Measurements from ENCODE around the gene ZBTB34.

The ZBTB34 gene

GRCh38 chr9:126842220-126842842 is 18.1 kb upstream of the ZBTB34 start:
- H3K4me3 ChIP-seq (replicated peaks; ENCODE audit: low read depth, low read length), result no peak overlapping the region
- no peak for TF ChIP-seq CTCF (IDR thresholded peaks at IDR 0.05; ENCODE audit: low read length, missing control alignments)
- DNase-seq (ENCODE audit: low read depth), result no peak

GRCh38 chr9:126842977-126843799 is 17.3 kb upstream of the ZBTB34 start:
- DNase-seq (ENCODE audit: low read depth), result no peak
- no peak overlapping the region for H3K4me3 ChIP-seq (replicated peaks; ENCODE audit: low read depth, low read length)
- no peak for TF ChIP-seq CTCF (IDR thresholded peaks at IDR 0.05; ENCODE audit: low read length, missing control alignments)

- peak; percentile 56 for DNase-seq (ENCODE audit: low read depth)
- no peak overlapping the region for H3K4me3 ChIP-seq (replicated peaks; ENCODE audit: low read depth, low read length)
- TF ChIP-seq CTCF (IDR thresholded peaks at IDR 0.05; ENCODE audit: low read length, missing control alignments), result no peak
Measured at GRCh38 chr9:126844085-126844484, 16.4 kb upstream of the ZBTB34 start.

- no peak for TF ChIP-seq CTCF (IDR thresholded peaks at IDR 0.05; ENCODE audit: low read length, missing control alignments)
- no peak overlapping the region for H3K4me3 ChIP-seq (replicated peaks; ENCODE audit: low read depth, low read length)
- no peak for DNase-seq (ENCODE audit: low read depth)
Measured at GRCh38 chr9:126847051-126847450, 13.4 kb upstream of the ZBTB34 start.

- no peak overlapping the region for H3K4me3 ChIP-seq (replicated peaks; ENCODE audit: low read depth, low read length)
- no peak for TF ChIP-seq CTCF (IDR thresholded peaks at IDR 0.05; ENCODE audit: low read length, missing control alignments)
Measured at GRCh38 chr9:126849591-126850225, 10.7 kb upstream of the ZBTB34 start.

GRCh38 chr9:126851286-126851880 is 9.1 kb upstream of the ZBTB34 start:
- DNase-seq (ENCODE audit: low read depth), result no peak
- H3K4me3 ChIP-seq (replicated peaks; ENCODE audit: low read depth, low read length), result no peak overlapping the region
- TF ChIP-seq CTCF (IDR thresholded peaks at IDR 0.05; ENCODE audit: low read length, missing control alignments), result no peak

More at GRCh38 chr9:126849591-126850225, 10.7 kb upstream of the ZBTB34 start:
- DNase-seq (ENCODE audit: low read depth), result no peak

Data from fibroblast of pulmonary artery (primary cell).